HepG2 (cell line): ENCODE measurements around the gene HOXA9. TPM values are rescaled to one million over a fixed set of nuclear protein-coding genes. Genes with fewer than 3 reads are reported as not detected.

Experiments
- FOXP4 ChIP-seq: sonication (generic); formaldehyde crosslinking; IDR thresholded peaks from 2 replicates; pipeline ENCODE4 v1.4.0; 2020; ENCODE audit warnings: missing genetic modification reagents
- IRF2 ChIP-seq: IDR thresholded peaks from 2 replicates; pipeline ENCODE4 v1.6.1; 2018; ENCODE audit warnings: missing genetic modification reagents, missing compliant biosample characterization
- NFE2 ChIP-seq: sonication (generic); formaldehyde crosslinking; IDR thresholded peaks from 2 replicates; pipeline ENCODE4 v1.4.0; 2020; ENCODE audit warnings: missing genetic modification reagents
- SNAPC4 ChIP-seq: sonication (generic); formaldehyde crosslinking; IDR thresholded peaks from 2 replicates; pipeline ENCODE4 v1.4.0; 2020; ENCODE audit warnings: mild to moderate bottlenecking, missing genetic modification reagents
- ZNF251 ChIP-seq: sonication (generic); formaldehyde crosslinking; IDR thresholded peaks from 2 replicates; pipeline ENCODE4 v1.9.0; 2021; ENCODE audit warnings: mild to moderate bottlenecking, missing genetic modification reagents
- ZNF367 ChIP-seq: sonication (generic); formaldehyde crosslinking; IDR thresholded peaks from 2 replicates; pipeline ENCODE4 v1.4.0; 2020; ENCODE audit warnings: missing genetic modification reagents, borderline replicate concordance
- ZNF574 ChIP-seq: sonication (generic); formaldehyde crosslinking; IDR thresholded peaks from 2 replicates; pipeline ENCODE4 v1.4.0; 2020; ENCODE audit warnings: missing genetic modification reagents
- ZSCAN12 ChIP-seq: sonication (generic); formaldehyde crosslinking; IDR thresholded peaks from 2 replicates; pipeline ENCODE4 v1.9.0; 2021; ENCODE audit warnings: mild to moderate bottlenecking, missing genetic modification reagents
- ZSCAN31 ChIP-seq: sonication (generic); formaldehyde crosslinking; IDR thresholded peaks from 2 replicates; pipeline ENCODE4 v1.5.0; 2020; ENCODE audit warnings: low read depth, mild to moderate bottlenecking, missing genetic modification reagents
- polyA plus RNA-seq, 8 experiments: library from polyadenylated mRNA; depleted of rRNA in 3 of 8; stranded (reverse) in 7 of 8; unstranded in 1 of 8; fragments of >200 nt; fragmentation: Illumina TruSeq in 4 of 8; extraction: Trizol in 4 of 8; gene quantifications; 2 replicates each; pipeline versions ENCODE4 v1.2.1 to v1.2.3, GENCODE V29; 2011 to 2016; ENCODE audit warnings: low read depth in 4 of 8, missing spikeins in 1 of 8, mixed read lengths in 1 of 8; ENCODE audit not compliant: insufficient read depth in 1 of 8
- total RNA-seq, 5 experiments: library from RNA; depleted of rRNA; stranded (reverse); fragments of >200 nt; fragmentation: Illumina TruSeq; extraction: Trizol; gene quantifications; 2 replicates each; pipeline ENCODE4 v1.2.3, GENCODE V29; 2016; ENCODE audit warnings: low read depth in 1 of 5
- TF ChIP-seq, protein P1 (sequence below): sonication (generic); formaldehyde crosslinking; IDR thresholded peaks from 2 replicates; pipeline ENCODE4 v1.8.0; 2022; ENCODE audit warnings: mild to moderate bottlenecking, missing genetic modification reagents
- TF ChIP-seq, protein P2 (sequence below): sonication (generic); formaldehyde crosslinking; IDR thresholded peaks from 2 replicates; pipeline ENCODE4 v1.4.0; 2020; ENCODE audit warnings: mild to moderate bottlenecking, low read depth, missing genetic modification reagents

Gene HOXA9
- total and polyA plus RNA-seq, 2 of the 13 experiments (the other 11 are each of a cell fraction or from before 2014, with no cell fraction given), result not detected

GRCh38 chr7:27130540-27131389 lies 34.6 kb downstream of the HOXA9 start, which contains the start of gene HOXA4 (continued):
- TF ChIP-seq FOXP4 (CRISPR knock-in tag) (peak; percentile 52; the same call in 1 of the 2 replicates), ZSCAN31 (peak; percentile 66), NFE2 (CRISPR knock-in tag) (no peak), ZNF251 (CRISPR knock-in tag) (no peak), ZNF574 (CRISPR knock-in tag) (no peak), IRF2 (CRISPR knock-in tag) (no peak), SNAPC4 (CRISPR knock-in tag) (no peak), ZSCAN12 (no peak), ZNF367 (CRISPR knock-in tag) (no peak)
- TF ChIP-seq, protein P1, sequence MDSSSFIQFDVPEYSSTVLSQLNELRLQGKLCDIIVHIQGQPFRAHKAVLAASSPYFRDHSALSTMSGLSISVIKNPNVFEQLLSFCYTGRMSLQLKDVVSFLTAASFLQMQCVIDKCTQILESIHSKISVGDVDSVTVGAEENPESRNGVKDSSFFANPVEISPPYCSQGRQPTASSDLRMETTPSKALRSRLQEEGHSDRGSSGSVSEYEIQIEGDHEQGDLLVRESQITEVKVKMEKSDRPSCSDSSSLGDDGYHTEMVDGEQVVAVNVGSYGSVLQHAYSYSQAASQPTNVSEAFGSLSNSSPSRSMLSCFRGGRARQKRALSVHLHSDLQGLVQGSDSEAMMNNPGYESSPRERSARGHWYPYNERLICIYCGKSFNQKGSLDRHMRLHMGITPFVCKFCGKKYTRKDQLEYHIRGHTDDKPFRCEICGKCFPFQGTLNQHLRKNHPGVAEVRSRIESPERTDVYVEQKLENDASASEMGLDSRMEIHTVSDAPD (CRISPR knock-in tag), result 0 out of 2 replicates have a peak, but pooled peaks have one; percentile 63
- TF ChIP-seq, protein P2, sequence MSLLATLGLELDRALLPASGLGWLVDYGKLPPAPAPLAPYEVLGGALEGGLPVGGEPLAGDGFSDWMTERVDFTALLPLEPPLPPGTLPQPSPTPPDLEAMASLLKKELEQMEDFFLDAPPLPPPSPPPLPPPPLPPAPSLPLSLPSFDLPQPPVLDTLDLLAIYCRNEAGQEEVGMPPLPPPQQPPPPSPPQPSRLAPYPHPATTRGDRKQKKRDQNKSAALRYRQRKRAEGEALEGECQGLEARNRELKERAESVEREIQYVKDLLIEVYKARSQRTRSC (CRISPR knock-in tag), result no peak
